AG10803 (cell line): ENCODE measurements around the gene STAT3.

Experiments used
- DNase-seq: peaks from one replicate; pipeline ENCODE4 v3.0.0; 2010; ENCODE audit warnings: low read depth
- H3K4me3 ChIP-seq: 2 replicates; pipeline ENCODE4 v1.5.1; 2011; ENCODE audit warnings: mild to moderate bottlenecking, low read length, control low read depth
- CTCF ChIP-seq: conservative IDR thresholded peaks from 2 replicates; pipeline ENCODE4 v1.5.1; 2011; ENCODE audit warnings: mild to moderate bottlenecking, low read length, control low read depth, inconsistent platforms

The STAT3 gene

GRCh38 chr17:42286411-42287221 lies 101.6 kb downstream of the STAT3 start:
- no peak for TF ChIP-seq CTCF
- H3K4me3 ChIP-seq: peak overlapping the region; percentile 13
- DNase-seq: no peak

- no peak overlapping the region for H3K4me3 ChIP-seq
- no peak for TF ChIP-seq CTCF
- DNase-seq: no peak
These were observed 102.7 kb downstream of the STAT3 start for GRCh38 chr17:42285346-42286050.

DNA sequence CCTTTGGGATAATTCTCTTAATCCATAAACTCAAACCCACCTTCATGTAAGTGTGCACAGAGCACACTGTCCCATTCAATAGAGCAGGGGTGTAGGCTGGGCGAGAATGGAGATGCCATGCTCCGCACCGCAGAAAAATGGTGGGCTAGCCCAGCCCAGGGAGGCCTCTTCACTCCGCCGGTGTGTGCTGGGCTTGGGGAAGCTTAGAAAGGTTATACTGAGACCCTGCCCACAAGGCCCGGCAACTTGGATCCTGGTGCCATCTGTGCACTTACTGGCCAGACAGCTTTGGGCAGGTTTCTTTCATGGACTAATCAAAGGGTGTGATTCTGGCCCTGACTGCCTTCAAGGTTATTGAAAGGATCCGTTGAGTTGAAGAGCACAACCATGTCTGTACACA lies 103.7 kb downstream of the STAT3 start:
- no peak for TF ChIP-seq CTCF

DNA sequence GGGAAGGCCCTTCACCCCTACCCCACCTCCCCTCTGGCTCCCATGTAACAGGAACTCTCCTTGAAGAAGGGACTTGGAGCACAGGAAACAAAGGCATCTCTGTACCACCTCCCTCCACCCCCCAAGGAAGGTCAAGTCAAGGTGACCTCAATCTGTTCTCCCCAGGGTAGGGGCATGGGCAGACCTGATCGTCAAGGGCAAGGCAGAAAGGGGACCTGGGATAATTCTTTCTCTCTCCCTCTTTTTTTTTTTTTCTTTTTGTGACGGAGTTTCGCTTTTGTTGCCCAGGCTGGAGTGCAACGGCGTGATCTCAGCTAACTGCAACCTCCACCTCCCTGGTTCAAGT lies 104.2 kb downstream of the STAT3 start:
- TF ChIP-seq CTCF: no peak
- DNase-seq: no peak
- H3K4me3 ChIP-seq: no peak overlapping the region

More for the DNA sequence above, 103.7 kb downstream of the STAT3 start:
- no peak for DNase-seq
- H3K4me3 ChIP-seq: no peak overlapping the region

DNA sequence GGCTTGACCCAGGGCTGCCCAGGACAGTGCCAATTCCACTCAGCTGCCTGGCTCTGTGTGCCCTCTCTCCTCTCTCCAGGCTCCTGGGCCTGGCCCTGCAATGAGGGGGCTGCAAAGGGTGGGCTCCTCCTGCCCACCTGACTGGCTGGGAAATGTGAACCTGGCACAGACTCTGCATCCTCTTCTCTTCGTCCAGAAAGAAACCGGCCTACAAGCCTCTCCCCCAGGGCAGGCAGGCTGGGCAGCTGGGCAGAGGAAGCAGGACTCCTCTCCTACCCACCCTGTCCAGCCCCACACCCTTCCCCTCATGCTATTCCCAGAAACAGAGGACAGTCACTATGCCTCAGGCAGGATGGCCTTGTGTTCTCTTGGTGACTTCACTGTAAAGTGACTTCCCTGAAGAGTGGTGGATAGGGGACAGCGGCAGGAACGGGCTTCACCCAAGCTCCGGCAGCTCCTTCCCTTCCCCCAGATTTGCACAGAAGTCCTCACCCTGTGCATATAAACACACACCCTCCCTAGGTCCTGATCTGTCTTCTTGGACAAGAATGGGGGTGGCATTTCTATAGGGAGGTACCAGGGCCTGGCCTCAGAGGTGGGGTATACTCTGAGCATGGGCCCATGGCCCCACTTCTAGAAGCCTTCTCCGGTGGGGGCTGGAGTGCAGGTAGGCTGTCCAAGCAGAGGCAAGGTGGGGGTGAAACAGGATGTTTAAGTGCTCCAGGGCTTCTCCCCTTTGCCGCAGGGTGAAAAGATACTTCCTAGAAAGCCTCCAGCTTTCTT lies 104.8 kb downstream of the STAT3 start:
- H3K4me3 ChIP-seq: no peak overlapping the region
- TF ChIP-seq CTCF: no peak
- DNase-seq: no peak

DNA sequence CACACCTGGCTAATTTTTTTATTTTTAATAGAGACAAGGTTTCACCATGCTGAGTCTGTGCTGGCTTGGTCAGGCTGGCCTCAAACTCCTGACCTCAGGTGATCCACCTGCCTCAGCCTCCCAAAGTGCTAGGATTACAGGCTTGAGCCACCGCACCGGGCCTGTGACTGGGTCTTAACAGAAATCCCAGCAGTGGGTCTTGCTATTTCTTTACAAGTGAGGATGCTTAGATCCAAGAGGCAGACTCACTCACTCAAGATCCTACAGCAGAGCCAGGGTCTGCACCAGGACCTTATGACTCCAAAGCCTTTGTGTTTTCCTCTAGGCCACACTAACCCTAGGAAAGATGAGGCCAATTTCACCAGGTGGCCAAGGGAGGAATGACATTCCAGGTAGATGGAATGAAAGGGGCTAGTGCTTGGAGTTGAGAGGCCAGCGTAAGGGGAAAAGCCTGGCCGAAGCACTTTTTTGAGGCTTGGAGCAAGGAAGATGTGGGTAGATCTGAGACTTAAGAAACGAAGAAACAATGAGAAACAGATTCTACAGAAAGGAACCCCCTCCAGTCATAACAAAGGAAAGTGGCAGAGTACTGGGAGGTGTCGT lies 105.7 kb downstream of the STAT3 start:
- H3K4me3 ChIP-seq: no peak overlapping the region
- DNase-seq: no peak
- no peak for TF ChIP-seq CTCF
